Smooth muscle cell of the brain vasculature (primary cell): ENCODE results near the gene ANTKMT.
"Not testable (repeated sequence)": the region's sequence is repeated elsewhere in the genome, so short reads cannot be mapped to it uniquely, and the experiment has no call there.

Source experiments
- DNase-seq: peaks from one replicate; pipeline ENCODE4 v3.0.0-alpha.2; 2012; ENCODE audit warnings: low read depth, low spot score

ANTKMT gene

GRCh38 chr16:698911-699671 is 21.9 kb upstream of the ANTKMT start:
- no peak for DNase-seq

- no peak for DNase-seq
Measured at GRCh38 chr16:700684-701584, 20.0 kb upstream of the ANTKMT start.

- DNase-seq, result no peak
Measured at GRCh38 chr16:702341-702740, 18.6 kb upstream of the ANTKMT start.

GRCh38 chr16:703406-703805 is 17.5 kb upstream of the ANTKMT start:
- DNase-seq, result no peak

GRCh38 chr16:704047-704446 is 16.9 kb upstream of the ANTKMT start:
- DNase-seq, result no peak

- no peak for DNase-seq
Measured at GRCh38 chr16:704552-705380, 16.2 kb upstream of the ANTKMT start.

- no peak for DNase-seq
Measured at GRCh38 chr16:705431-706188, 15.3 kb upstream of the ANTKMT start, which contains the start of gene FBXL16. Gene FBXL16, minus strand, starts transcription at chr16:705801. Its CDS starts 8,396 bp downstream, at chr16:697405.

- no peak for DNase-seq
Measured at GRCh38 chr16:706189-707061, 14.5 kb upstream of the ANTKMT start.

GRCh38 chr16:707062-707538 is 13.8 kb upstream of the ANTKMT start:
- no peak for DNase-seq

- no peak for DNase-seq
Measured at GRCh38 chr16:708019-708418, 12.9 kb upstream of the ANTKMT start.

GRCh38 chr16:708959-709358 is 12.0 kb upstream of the ANTKMT start:
- DNase-seq, result no peak

- DNase-seq, result no peak
Measured at GRCh38 chr16:709566-710499, 11.1 kb upstream of the ANTKMT start.

- no peak for DNase-seq
Measured at GRCh38 chr16:710500-711075, 10.4 kb upstream of the ANTKMT start.

GRCh38 chr16:711084-711483 is 9.9 kb upstream of the ANTKMT start:
- DNase-seq, result no peak

- DNase-seq, result no peak
Measured at GRCh38 chr16:711548-712320, 9.2 kb upstream of the ANTKMT start.

- not testable (repeated sequence) for DNase-seq
Measured at GRCh38 chr16:712740-713250, 8.2 kb upstream of the ANTKMT start.

- DNase-seq, result no peak
Measured at GRCh38 chr16:714079-714478, 6.9 kb upstream of the ANTKMT start.
